ENCODE results near the gene BNC2. TPM values are rescaled to one million over a fixed set of nuclear protein-coding genes. Genes with fewer than 3 reads are reported as not detected.

BNC2 gene
- total RNA-seq, 1 experiment from 2014 or later: 0.20 TPM

- Histone ChIP-seq H3K36me3 (ENCODE audit: control insufficient read depth, insufficient read depth, low read length) (no peaks in the 10 kb centered on the region), H3K9me3 (no peaks in the 10 kb centered on the region), H3K4me3 (ENCODE audit: low read depth, low read length) (no peak overlapping the region), H3K27me3 (replicated peaks; ENCODE audit: control insufficient read depth, insufficient read depth, low read length) (no peaks in the 10 kb centered on the region), H3K4me1 (no peaks in the 10 kb centered on the region)
- H3K36me3 Mint-ChIP-seq (ENCODE audit: insufficient read depth, unreplicated experiment): no peaks in the 10 kb centered on the region
- H3K9me3 Mint-ChIP-seq (ENCODE audit: unreplicated experiment): no peaks in the 10 kb centered on the region
- no peak for DNase-seq
- H3K4me1 Mint-ChIP-seq (ENCODE audit: low read depth, unreplicated experiment): no peaks in the 10 kb centered on the region
- H3K27me3 Mint-ChIP-seq (ENCODE audit: insufficient read depth, unreplicated experiment): peaks cover 11% of the 10 kb centered on the region
- H3K4me3 Mint-ChIP-seq (ENCODE audit: unreplicated experiment): no peak overlapping the region
- POLR2A ChIA-PET: no interaction called here
- no peak overlapping the region for H3K27ac Mint-ChIP-seq (ENCODE audit: unreplicated experiment)
- BruUV-seq (replicated peaks): no TSS peak
- CTCF ChIA-PET: no interaction called here
- intact Hi-C loops (cut with micrococcal nuclease; ENCODE audit: unreplicated experiment): no loop called here
- TF ChIP-seq CTCF (IDR thresholded peaks at IDR 0.05; ENCODE audit: insufficient read depth in 1 of 2, low read depth in 1 of 2, low read length in 1 of 2, severe bottlenecking in 1 of 2, unreplicated experiment in 1 of 2): no peak
These were observed 243.8 kb downstream of the BNC2 start for GRCh38 chr9:16626577-16627130.

GRCh38 chr9:16625811-16626210, 244.7 kb downstream of the BNC2 start:
- Mint-ChIP-seq H3K27me3 (ENCODE audit: insufficient read depth, unreplicated experiment) (peaks cover 5% of the 10 kb centered on the region), H3K4me1 (ENCODE audit: low read depth, unreplicated experiment) (no peaks in the 10 kb centered on the region), H3K27ac (ENCODE audit: unreplicated experiment) (no peak overlapping the region), H3K9me3 (ENCODE audit: unreplicated experiment) (no peaks in the 10 kb centered on the region), H3K36me3 (ENCODE audit: insufficient read depth, unreplicated experiment) (no peaks in the 10 kb centered on the region), H3K4me3 (ENCODE audit: unreplicated experiment) (no peak overlapping the region)
- Histone ChIP-seq H3K4me3 (ENCODE audit: low read depth, low read length) (no peak overlapping the region), H3K4me1 (no peaks in the 10 kb centered on the region), H3K36me3 (ENCODE audit: control insufficient read depth, insufficient read depth, low read length) (no peaks in the 10 kb centered on the region), H3K27me3 (replicated peaks; ENCODE audit: control insufficient read depth, insufficient read depth, low read length) (no peaks in the 10 kb centered on the region), H3K9me3 (no peaks in the 10 kb centered on the region)
- TF ChIP-seq CTCF (IDR thresholded peaks at IDR 0.05; ENCODE audit: insufficient read depth in 1 of 2, low read depth in 1 of 2, low read length in 1 of 2, severe bottlenecking in 1 of 2, unreplicated experiment in 1 of 2): no peak
- CTCF ChIA-PET: no interaction called here
- no TSS peak for BruUV-seq (replicated peaks)
- no peak for DNase-seq
- POLR2A ChIA-PET: no interaction called here
- intact Hi-C loops (cut with micrococcal nuclease; ENCODE audit: unreplicated experiment): no loop called here

- no peak overlapping the region for H3K27ac Mint-ChIP-seq (ENCODE audit: unreplicated experiment)
- no peaks in the 10 kb centered on the region for H3K4me1 Mint-ChIP-seq (ENCODE audit: low read depth, unreplicated experiment)
- intact Hi-C loops (cut with micrococcal nuclease; ENCODE audit: unreplicated experiment): no loop called here
- H3K36me3 Mint-ChIP-seq (ENCODE audit: insufficient read depth, unreplicated experiment): no peaks in the 10 kb centered on the region
- H3K4me1 ChIP-seq: no peaks in the 10 kb centered on the region
- H3K27me3 ChIP-seq (replicated peaks; ENCODE audit: control insufficient read depth, insufficient read depth, low read length): no peaks in the 10 kb centered on the region
- H3K9me3 ChIP-seq: no peaks in the 10 kb centered on the region
- no TSS peak for BruUV-seq (replicated peaks)
- H3K4me3 Mint-ChIP-seq (ENCODE audit: unreplicated experiment): no peak overlapping the region
- no peak for TF ChIP-seq CTCF (IDR thresholded peaks at IDR 0.05; ENCODE audit: insufficient read depth in 1 of 2, low read depth in 1 of 2, low read length in 1 of 2, severe bottlenecking in 1 of 2, unreplicated experiment in 1 of 2)
- H3K36me3 ChIP-seq (ENCODE audit: control insufficient read depth, insufficient read depth, low read length): no peaks in the 10 kb centered on the region
- ChIA-PET POLR2A (no interaction called here), CTCF (no interaction called here)
- no peaks in the 10 kb centered on the region for H3K9me3 Mint-ChIP-seq (ENCODE audit: unreplicated experiment)
- no peak overlapping the region for H3K4me3 ChIP-seq (ENCODE audit: low read depth, low read length)
- no peak for DNase-seq
- peaks cover 5% of the 10 kb centered on the region for H3K27me3 Mint-ChIP-seq (ENCODE audit: insufficient read depth, unreplicated experiment)
These were observed 245.3 kb downstream of the BNC2 start for GRCh38 chr9:16625161-16625631.

Measured in Caco-2 (cell line).